NCI-H82 (cell line): ENCODE data around the gene CRKL.

Experiments used
- DNase-seq: peaks from one replicate; lab custom pipeline; 2025; lab: John Stamatoyannopoulos, UW

CRKL gene

DNA sequence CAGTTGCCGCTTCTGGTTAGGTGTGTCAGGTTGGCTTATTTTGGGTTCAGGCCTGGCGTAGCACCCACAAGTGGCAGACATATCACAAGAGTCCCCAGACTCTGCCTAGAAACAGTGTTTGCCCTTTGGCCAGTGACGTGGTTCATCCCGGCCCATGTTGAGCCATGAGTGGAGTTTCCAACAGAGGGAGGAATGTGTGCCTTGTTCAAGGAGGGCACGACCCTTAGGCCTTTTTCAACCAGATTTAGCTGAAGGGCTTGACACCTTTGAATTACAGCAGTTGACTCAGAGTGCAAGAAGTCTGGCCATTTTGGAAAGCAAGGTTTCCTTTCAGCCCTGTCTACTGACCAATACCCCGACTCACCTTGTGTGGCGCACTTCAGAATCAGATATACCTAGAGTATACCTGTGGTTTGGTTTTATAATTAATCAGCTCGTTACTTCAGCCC is 34.7 kb downstream of the CRKL start:
- DNase-seq: no peak

- DNase-seq: no peak
Observed at GRCh38 chr22:20952544-20953341, 35.5 kb downstream of the CRKL start.

DNA sequence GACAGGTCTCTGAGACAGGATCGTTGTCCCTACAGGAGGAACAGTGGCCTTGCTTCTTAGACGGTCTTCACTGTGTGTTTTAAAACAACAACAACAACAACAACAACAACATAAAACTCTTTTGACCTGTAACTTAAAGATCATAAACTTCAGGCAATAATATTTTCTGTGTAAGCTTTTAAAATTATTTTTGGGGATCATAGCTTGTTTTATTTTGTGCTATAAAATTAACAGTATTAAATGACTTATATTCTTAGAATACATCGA is 36.1 kb downstream of the CRKL start:
- no peak for DNase-seq

DNA sequence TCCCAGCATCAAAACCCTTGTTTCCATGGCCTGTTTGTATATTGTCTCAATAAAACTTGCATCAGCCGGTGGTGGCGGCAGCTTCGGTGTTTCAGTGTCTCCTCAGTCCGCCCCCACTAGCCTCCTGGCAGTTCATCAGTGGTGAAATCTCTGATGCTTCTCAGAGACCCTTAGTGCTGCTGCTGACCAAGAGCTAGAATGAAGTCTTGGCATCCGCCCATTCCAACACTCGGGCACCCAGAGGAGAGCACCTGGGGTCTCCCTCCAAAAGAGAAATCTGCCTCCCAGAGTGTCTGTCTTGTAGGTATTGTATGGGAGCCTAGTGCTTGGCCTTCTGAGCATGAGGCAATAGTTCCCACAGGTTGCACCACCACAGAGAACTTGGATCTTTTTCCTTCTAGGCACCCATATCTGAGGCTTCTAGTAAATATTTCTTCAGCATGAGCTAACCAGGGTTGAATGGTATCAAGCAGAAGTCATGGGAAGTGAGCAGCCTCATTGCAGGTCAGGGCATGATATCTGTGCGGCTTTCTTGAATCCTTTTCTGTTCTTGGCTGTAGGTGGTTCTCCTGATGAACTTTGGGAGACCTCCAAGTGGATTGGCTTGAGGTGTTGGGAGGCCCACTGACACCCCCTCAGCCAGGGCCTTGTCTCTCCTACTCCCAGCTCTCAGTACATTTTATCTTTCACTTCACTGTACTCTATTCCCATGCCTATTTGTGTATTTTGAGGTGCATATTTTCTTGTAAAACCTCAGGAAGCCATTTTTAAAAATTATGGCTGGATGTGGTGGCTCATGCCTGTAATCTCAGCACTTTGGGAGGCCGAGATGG is 36.7 kb downstream of the CRKL start:
- DNase-seq: no peak

DNA sequence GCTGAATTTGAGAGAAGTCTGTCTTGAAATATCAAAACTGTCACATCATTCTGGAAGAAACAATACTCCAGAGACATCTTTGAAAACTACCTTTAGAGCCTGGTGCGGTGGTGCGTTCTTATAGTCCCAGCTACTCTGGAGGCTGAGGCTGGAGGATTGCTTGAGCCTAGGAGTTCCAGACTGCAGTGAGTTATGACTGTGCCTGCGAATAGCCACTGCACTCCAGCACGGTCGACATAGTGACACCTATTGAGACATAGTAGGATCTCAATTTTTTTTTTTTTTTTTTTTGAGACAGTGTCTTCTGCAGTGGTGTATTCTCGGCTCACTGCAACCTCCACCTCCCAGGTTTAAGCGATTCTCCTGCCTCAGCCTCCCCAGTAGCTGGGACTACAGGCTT is 38.3 kb downstream of the CRKL start:
- no peak for DNase-seq

- DNase-seq: peak; percentile 57
Observed at GRCh38 chr22:20956258-20957101, 39.3 kb downstream of the CRKL start.

GRCh38 chr22:20957102-20957682 is 40.0 kb downstream of the CRKL start:
- DNase-seq: no peak

GRCh38 chr22:20957683-20958431 is 40.6 kb downstream of the CRKL start:
- DNase-seq: peak; percentile 59

- DNase-seq: no peak
Observed at GRCh38 chr22:20959578-20960461, 42.6 kb downstream of the CRKL start.

DNA sequence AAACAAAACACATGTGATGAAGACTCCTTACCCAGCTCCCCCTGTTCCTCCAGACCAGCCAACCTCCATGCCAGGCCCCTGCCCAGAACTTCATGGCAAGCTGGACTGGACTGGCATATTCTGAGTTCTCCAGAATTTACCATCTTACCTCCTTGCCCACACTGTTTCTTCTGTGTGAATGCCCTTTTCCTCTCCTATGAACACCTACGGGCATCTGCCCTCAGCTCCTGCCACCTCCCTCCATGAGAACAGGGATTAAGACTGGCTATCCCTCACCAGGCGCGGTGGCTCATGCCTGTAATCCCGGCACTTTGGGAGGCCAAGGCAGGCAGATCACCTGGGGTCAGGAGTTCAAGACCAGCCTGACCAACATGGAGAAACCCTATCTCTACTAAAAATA is 43.4 kb downstream of the CRKL start:
- DNase-seq: no peak

GRCh38 chr22:20962491-20962945 is 45.3 kb downstream of the CRKL start:
- DNase-seq: no peak

DNA sequence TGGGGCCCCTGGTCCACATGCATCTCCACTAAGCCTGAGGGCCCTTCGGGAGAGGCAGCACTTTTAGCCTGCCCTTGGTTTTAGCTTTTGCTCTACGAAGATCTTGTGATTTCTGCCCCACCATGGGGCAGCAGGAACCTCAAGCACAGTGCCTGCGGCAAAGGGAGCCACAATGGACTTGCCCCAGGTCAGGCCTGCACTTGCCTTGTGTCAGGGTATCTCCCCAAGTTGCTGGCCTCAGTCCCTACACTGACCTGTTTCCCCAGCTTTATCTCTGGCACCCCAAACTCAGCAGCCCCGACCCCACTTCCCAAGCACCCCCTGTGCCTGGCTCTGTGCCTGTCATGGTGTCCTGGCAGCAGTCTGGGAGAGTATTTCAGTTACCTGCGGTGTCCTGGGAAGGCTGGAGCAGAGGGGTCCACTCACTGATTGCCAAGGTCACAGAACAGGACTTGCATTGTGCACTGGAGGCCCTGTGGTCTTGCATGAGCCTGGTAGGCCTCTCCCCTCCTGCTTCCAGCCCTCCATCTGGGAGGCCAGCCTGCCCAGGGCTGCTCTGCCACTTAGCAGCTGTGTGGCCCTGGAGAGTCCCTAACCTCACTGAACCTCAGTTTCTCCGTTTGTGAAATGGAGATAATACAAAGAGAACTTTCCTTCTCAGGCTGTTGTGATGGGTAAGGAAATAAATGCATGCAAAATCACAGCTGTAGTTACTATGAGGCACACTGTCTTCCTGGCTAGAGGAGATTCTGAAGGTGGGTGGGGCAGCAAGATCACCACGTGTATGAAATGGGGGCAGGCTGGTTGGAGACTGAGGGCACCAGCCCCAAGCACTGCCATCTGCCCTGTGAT is 46.2 kb downstream of the CRKL start:
- DNase-seq: no peak

- DNase-seq: no peak
Observed at GRCh38 chr22:20964090-20964798, 47.0 kb downstream of the CRKL start.

- no peak for DNase-seq
Observed at GRCh38 chr22:20964799-20965103, 47.5 kb downstream of the CRKL start.

- DNase-seq: no peak
Observed at GRCh38 chr22:20965104-20965887, 48.1 kb downstream of the CRKL start.

DNA sequence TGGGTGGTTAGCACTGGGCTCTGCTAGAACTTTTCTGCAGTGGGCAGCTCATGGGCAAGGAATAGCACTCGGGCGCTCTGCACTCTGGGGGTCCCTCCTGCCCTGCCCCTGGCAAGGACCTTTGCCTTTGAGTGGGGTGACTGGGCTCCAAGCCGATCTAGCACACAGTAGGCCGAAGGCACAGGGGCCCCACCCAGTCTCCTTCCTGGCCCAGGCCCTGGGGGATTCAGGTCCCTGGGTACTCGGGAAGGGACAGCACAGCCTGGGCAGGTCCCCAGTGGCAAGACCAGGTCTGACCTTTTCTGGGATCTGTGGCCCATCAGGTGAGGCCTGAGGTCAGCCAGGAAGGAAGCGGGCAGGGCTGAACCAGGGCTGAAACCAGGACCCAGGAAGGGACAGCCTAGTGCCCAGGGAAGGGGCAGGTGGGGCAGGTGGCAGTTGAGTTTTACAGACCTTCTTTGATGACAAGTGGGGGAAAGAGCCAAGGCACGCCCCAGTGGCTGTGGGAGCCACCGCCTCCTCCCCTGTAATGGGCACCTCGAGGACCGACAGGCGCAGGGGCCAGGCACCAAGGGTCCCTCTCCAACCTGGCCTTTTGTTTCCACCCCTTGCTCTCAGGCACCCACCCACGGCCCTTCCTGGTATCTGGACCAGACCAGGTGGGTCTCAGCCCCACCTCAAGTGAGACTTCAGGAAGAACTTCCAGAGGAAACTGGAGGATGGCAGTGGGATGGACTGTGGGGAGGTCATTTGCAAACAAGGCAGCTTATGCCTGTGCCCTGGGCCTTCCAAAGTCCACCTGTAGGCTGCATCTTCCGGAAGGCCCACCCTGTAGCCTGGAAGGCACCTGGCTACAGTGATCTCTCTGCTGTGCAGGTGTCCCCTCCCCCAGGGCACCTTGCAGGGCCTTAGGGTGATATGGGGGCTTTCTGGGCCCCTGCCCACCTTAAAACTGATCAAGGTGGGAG is 49.0 kb downstream of the CRKL start:
- no peak for DNase-seq
